NCI-H748 treated with DMSO at 0.1 percent for 48 hours (cell line): ENCODE data around the gene RSBN1L.
"Not testable (repeated sequence)": the region's sequence is repeated elsewhere in the genome, so short reads cannot be mapped to it uniquely, and the experiment has no call there.

Source experiments
- DNase-seq: peaks from one replicate; lab custom pipeline; 2025; lab: John Stamatoyannopoulos, UW

The RSBN1L gene

DNA sequence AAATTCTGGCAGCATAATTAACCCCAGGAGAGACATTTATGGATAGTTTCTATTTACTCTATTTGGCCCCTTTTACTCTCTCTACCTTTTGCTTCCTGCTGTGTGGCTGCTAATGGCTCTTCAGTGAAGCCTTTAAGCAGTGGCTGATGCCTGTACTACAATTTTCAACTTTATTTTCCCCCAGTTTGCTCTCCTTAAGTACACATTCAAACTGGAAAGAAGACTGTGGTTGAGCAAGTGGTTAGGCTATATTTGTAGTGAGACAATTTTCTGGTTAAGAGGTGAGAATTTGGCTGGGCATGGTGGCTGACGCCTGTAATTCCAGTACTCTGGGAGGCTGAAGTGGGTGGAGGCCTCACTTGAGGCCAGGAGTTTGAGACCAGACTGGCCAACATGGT is 8.5 kb upstream of the RSBN1L start:
- no peak for DNase-seq

- DNase-seq, result no peak
Measured at GRCh38 chr7:77690289-77690688, 6.0 kb upstream of the RSBN1L start.

GRCh38 chr7:77691892-77692491 is 4.3 kb upstream of the RSBN1L start:
- DNase-seq, result no peak

DNA sequence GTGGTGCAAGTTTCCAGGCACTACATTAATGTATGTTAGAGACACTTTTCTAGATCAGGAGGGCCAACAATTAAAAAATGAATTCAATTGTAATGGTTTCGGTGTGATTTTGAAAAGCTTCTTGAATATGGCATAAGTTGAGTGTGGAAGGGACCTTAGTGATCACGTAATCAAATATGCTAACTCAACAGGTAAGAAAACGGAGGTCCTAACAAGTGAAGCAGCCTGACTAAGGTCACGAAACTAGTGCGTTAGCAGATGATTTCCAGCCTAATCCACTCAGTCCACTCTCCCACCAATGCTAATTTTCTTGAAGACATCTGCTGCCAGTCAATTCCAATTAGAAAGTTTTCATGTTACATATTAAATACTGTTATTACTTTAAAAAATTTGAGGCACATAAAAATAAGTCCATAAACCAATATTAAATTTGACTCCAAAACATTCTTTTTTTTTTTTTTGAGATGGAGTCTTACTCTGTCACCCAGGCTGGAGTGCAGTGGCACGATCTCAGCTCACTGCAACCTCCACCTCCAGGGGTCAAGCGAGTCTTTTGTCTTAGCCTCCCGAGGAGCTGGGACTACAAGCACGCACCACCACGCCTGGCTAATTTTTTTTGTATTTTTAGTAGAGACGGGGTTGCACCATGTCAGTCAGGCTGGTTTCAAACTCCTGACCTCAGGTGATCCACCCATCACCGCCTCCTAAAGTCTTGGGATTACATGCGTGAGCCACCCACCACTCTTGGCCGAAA is 2.3 kb upstream of the RSBN1L start:
- DNase-seq, result no peak

- DNase-seq, result peak; percentile 60
Measured at GRCh38 chr7:77696643-77697534, 630 bp downstream of the RSBN1L start.

DNA sequence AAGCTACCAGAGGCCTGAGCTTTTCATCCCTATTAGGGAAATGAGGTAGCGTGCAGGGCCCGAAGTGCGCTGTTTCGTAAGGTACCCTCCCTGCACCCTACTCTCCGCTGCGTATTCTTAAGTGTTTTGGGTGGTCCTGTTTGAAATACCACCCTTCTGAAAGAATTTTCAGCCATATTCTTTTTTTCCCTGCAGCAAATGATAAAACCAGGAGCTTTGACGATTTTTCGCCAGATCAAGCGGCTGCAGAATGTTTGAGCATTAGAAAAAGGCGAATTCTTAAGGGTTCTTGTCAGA is 1.2 kb downstream of the RSBN1L start:
- no peak for DNase-seq

DNA sequence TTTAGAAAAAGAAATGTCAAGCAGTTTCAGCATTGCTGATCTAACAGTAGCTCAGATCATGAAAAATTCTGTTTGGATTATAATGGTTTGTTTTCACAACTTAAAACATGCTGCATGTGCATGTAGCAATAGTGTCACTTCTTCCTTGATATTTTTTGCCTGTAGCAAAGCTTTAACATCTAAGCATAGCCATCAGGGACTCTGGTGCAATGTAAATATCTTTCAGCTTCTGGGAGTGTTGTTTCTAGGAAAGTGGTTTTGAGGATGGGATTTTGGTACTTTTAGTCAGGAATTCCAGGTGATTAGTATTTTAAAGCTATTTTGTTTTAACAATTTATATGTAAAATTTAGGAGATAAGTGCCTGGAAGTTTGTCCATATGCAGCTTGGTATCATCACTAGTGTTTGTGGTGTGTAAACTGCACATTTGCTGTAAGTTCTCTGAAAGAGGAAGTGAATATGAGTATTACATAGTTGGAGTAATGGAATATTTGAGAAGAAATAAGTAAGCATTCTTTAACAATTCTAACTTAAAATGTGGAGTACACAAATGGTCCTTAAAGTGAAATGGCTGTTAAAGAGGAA is 1.9 kb downstream of the RSBN1L start:
- no peak for DNase-seq

DNA sequence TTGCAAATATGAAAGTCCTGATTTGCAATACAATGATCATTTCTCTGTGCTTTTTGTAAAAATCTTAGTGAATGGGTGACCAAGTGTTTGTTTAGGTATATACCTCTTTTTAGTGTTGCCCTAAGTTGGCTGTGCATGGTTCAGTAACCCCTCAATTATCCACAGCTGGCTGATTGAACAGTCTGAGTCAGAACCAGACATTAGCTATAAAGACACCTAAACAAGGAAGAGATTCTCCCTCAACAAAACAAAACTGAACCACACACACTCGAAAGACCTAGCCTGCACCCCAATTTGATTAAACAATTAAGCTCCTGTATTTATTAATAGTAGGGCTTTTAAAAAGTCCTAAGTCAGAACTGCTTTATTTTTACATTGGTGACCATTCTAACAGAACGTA is 2.8 kb downstream of the RSBN1L start:
- peak; percentile 12 for DNase-seq

GRCh38 chr7:77702513-77702912 is 6.3 kb downstream of the RSBN1L start:
- DNase-seq, result no peak

- DNase-seq, result no peak
Measured at GRCh38 chr7:77702968-77703472, 6.8 kb downstream of the RSBN1L start.

- DNase-seq, result not testable (repeated sequence)
Measured at GRCh38 chr7:77703669-77704068, 7.4 kb downstream of the RSBN1L start.

- DNase-seq, result no peak
Measured at GRCh38 chr7:77707504-77707992, 11.3 kb downstream of the RSBN1L start.

- DNase-seq, result no peak
Measured at GRCh38 chr7:77710067-77710466, 13.8 kb downstream of the RSBN1L start.

DNA sequence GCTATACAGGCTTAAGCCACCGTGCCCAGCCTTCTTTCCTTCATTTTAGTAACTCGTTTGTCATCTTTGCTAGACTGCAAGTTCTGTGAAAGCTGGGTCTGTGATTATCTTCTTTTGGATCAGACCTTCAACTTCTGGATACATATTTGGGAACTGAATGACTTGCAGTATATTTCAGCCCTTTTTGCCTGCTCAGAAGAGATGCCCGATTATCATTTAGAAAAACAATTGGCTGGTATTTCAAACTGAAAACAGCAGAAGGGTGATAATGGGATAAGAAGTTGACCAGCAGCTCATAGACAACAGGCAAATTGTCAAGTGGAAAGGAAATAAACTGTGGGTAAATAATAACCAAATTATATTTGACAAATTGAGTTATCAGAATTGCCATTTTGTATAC is 14.6 kb downstream of the RSBN1L start:
- DNase-seq, result no peak

GRCh38 chr7:77714195-77714594 is 17.9 kb downstream of the RSBN1L start:
- no peak for DNase-seq

GRCh38 chr7:77714931-77715330 is 18.7 kb downstream of the RSBN1L start:
- DNase-seq, result not testable (repeated sequence)

DNA sequence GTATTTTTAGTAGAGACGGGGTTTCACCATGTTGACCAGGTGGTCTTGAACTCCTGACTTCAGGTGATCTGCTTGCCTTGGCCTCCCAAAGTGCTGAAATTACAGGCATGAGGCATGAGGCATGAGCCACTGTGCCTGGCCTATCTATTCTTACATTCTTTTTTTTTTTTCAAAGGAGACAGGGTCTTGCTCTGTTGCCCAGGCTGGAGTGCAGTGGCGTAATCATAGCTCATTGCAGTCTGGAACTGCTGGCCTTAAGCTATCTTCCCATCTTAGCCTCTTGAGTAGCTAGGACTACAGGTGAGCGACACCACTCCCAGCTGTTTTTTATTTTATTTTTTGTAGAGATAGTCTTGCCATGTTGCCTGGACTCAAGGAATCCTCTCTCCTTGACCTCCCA is 20.5 kb downstream of the RSBN1L start:
- no peak for DNase-seq

GRCh38 chr7:77717566-77717965 is 21.3 kb downstream of the RSBN1L start:
- not testable (repeated sequence) for DNase-seq

DNA sequence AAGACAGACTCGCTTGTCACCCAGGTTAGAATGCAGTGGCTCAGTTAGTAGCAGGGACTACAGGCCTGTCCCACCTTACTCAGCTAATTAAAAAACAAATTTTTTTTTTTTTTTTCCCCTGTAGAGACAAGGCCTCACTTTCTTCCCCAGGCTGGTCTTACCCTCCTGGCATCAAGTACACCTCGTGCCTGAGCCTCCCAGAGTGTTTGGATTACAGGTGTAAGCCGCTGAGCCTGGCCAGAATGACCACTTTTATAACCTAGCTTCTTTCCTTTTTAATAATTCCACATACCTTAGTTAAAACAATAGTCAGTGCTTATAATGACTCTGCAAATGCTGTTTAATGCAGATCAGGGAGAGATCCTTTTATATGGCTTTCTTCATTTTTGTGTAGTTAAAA is 31.3 kb downstream of the RSBN1L start:
- peak; percentile 88 for DNase-seq

- DNase-seq, result peak; percentile 90
Measured at GRCh38 chr7:77727936-77728701, 31.9 kb downstream of the RSBN1L start.

DNA sequence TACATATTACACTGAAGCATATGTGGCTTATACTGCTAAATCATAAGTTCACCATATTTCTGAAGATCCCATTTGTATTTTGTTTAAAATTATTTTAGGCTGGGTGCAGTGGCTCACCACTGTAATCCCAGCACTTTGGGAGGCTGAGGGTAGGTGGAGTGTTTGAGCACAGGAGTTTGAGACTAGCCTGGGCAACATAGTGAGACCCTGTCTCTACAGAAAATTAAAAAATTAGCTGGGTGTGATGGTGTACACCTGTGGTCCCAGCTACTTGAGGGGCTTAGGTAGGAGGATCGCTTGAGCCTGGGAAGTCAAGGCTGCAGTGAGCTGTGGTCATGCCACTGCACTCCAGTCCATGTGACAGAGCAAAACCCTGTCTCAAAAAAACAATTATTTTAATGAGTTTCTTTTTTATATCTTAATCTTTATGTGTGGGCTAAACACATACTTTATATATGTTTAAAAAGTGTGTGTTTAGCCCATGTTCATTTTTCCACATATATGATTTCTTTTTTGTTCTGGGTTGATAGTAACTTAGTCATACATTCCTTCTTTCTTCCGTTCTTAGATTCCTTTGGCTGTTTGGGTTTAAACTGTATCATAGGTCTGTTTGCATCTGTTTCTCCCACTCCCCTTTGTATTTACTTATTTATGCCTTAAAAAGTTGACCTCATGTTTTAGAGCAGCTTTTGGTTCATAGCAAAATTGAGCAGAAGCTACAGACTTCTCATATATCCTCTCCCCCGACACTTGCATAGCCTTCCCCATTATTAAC is 33.5 kb downstream of the RSBN1L start:
- DNase-seq, result no peak
